ENCODE data around the gene COPRS. TPM values are rescaled to one million over a fixed set of nuclear protein-coding genes. Genes with fewer than 3 reads are reported as not detected.

The COPRS gene
- total and polyA plus RNA-seq, 2 of the 8 experiments (the other 6 are each of a cell fraction or from before 2014, with no cell fraction given) = 40.9 to 49.3 TPM

DNA sequence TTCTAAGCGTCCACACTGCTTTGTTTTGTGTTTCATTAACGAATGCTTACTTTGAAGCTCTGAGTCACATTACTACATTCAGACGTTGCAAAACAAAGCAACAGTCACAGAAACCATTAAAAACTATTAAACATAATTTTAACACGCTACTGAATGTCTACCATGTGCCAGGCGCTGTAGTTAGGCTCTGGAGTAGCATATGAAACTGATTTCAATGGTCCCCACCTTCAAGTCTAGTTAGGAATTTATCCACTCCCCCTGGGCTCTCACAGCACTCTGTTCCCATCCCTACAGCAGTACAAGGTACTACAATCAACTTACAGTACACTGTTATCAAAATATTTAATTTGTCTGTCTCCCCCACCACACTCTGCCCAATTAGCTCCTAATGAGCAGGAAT, 41.8 kb upstream of the COPRS start (continued):
- TF ChIP-seq ATF2 (IDR thresholded peaks at IDR 0.05; ENCODE audit: low read length) (no peak), SUZ12 (IDR thresholded peaks at IDR 0.05; ENCODE audit: low read length) (no peak), RXRA (IDR thresholded peaks at IDR 0.05; ENCODE audit: insufficient read depth, low read depth, low read length) (no peak), EP300 (IDR thresholded peaks at IDR 0.05; ENCODE audit: borderline replicate concordance in 1 of 2, low read depth in 2 of 2, low read length in 2 of 2) (no peak), RNF2 (IDR thresholded peaks at IDR 0.05; ENCODE audit: borderline replicate concordance, low read depth, low read length, missing control alignments, poor library complexity, severe bottlenecking) (no peak)
- TF ChIP-seq, protein P1, sequence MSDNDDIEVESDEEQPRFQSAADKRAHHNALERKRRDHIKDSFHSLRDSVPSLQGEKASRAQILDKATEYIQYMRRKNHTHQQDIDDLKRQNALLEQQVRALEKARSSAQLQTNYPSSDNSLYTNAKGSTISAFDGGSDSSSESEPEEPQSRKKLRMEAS (IDR thresholded peaks at IDR 0.05) = no peak
